Retinal pigment epithelial cell (primary cell): Measurements from ENCODE around the gene RNASE9.
"Not testable (repeated sequence)": the region's sequence is repeated elsewhere in the genome, so short reads cannot be mapped to it uniquely, and the experiment has no call there.

ENCODE experiments used
- DNase-seq: peaks from one replicate; pipeline ENCODE4 v3.0.0-alpha.2; 2010; ENCODE audit warnings: low read depth
- H3K4me3 ChIP-seq: 2 replicates; pipeline ENCODE4 v1.5.1; 2011; ENCODE audit warnings: mild to moderate bottlenecking, low read length, control low read depth, moderate library complexity
- TF ChIP-seq, protein P1 (sequence below): conservative IDR thresholded peaks from 2 replicates; pipeline ENCODE4 v1.5.1; 2011; ENCODE audit warnings: low read depth, low read length, control low read depth, inconsistent platforms

The RNASE9 gene

DNA sequence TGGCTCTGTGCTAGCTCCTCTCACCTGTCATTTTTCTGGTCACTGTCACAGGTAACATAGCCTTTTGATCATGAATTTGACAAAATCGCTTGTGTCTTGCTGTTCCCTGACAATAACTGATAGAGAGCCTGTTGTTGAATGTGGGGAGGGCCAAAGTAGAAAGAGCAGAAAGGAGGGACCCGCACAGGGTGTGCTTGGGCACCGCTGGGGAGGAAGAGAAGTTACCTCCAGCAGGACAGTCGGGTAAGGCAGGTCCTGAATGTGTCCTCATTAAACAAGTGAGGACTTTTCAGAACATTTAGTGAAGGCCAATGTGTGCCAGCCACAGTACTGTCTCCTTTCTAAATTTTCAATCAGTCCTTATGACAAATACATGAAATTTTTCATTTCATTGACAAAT, 30.4 kb upstream of the RNASE9 start, which contains the start of gene RNASE12:
TSS of gene RNASE12 (minus strand) at position 142 of the 400 bp plus-strand sequence. CDS start 653 bp downstream, outside the sequence.
- no peak within 1 kb of the TSS for H3K4me3 ChIP-seq
- DNase-seq, result no peak
- TF ChIP-seq, protein P1, sequence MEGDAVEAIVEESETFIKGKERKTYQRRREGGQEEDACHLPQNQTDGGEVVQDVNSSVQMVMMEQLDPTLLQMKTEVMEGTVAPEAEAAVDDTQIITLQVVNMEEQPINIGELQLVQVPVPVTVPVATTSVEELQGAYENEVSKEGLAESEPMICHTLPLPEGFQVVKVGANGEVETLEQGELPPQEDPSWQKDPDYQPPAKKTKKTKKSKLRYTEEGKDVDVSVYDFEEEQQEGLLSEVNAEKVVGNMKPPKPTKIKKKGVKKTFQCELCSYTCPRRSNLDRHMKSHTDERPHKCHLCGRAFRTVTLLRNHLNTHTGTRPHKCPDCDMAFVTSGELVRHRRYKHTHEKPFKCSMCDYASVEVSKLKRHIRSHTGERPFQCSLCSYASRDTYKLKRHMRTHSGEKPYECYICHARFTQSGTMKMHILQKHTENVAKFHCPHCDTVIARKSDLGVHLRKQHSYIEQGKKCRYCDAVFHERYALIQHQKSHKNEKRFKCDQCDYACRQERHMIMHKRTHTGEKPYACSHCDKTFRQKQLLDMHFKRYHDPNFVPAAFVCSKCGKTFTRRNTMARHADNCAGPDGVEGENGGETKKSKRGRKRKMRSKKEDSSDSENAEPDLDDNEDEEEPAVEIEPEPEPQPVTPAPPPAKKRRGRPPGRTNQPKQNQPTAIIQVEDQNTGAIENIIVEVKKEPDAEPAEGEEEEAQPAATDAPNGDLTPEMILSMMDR, result no peak

DNA sequence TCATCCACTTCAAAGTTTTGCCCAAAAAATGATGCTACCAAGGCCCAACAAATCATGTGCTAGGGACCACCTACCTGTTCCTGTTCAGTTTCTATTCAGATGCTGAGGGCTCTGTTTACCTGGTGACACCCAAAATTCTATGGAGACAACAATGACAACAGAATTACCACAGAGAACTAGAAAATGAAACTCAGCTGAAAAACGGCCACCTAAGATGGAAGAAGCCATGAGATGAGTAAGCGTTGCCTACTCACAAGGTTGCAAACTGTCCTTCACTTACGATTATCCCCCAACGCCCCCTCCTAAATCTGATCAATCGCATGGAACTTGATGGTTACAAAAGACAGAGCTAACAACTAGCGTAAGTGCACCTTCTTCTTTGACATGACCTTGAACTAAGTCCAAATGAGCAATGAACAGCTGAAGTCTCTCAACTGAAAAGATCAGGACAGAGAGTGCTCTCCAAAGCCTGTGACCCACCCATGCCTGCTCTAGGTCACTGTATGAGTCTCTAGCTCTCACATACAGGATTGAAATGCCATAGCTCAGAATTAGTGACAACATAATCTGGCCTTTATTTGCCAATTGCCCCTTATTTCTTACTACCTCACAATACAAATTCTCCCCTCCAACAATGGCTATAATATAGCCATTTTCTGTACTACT, 26.8 kb upstream of the RNASE9 start, which contains the start of gene RNASE11:
TSS of gene RNASE11 (minus strand) at position 513 of the 666 bp plus-strand sequence.
- TF ChIP-seq, protein P1, result no peak

DNA sequence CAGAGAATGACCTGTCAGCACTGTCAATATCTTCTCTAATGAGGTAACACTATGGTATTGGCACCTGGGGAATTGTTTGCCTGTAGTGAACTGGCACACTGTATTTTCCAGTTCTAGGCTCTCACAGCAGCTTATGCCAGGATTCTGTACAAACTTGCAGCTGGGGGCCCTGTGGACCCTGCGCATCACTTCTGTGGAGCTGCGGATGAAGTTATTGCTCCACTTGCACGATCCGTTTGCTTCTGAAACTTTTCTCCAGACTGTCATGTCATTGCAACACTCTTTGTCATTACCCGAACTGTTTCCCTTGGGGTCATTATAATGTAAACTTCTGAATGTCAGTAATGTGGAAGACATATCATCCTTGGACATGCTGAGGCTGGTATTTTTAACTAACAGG, 23.1 kb upstream of the RNASE9 start:
- no peak for DNase-seq
- TF ChIP-seq, protein P1, result no peak
- no peak overlapping the region for H3K4me3 ChIP-seq

More for the DNA sequence above, 26.8 kb upstream of the RNASE9 start, which contains the start of gene RNASE11:
- no peak for DNase-seq
- H3K4me3 ChIP-seq, result no peak within 1 kb of the TSS

- no peak for DNase-seq
- H3K4me3 ChIP-seq, result no peak overlapping the region
- TF ChIP-seq, protein P1, result no peak
Measured at GRCh38 chr14:20583142-20583541, 22.3 kb upstream of the RNASE9 start.

GRCh38 chr14:20580242-20580641, 19.4 kb upstream of the RNASE9 start:
- no peak overlapping the region for H3K4me3 ChIP-seq
- no peak for DNase-seq
- TF ChIP-seq, protein P1, result no peak

GRCh38 chr14:20578784-20579502, 18.1 kb upstream of the RNASE9 start:
- TF ChIP-seq, protein P1, result no peak
- H3K4me3 ChIP-seq, result no peak overlapping the region
- no peak for DNase-seq

- TF ChIP-seq, protein P1, result no peak
- no peak for DNase-seq
- H3K4me3 ChIP-seq, result no peak overlapping the region
Measured at GRCh38 chr14:20578325-20578724, 17.5 kb upstream of the RNASE9 start.

DNA sequence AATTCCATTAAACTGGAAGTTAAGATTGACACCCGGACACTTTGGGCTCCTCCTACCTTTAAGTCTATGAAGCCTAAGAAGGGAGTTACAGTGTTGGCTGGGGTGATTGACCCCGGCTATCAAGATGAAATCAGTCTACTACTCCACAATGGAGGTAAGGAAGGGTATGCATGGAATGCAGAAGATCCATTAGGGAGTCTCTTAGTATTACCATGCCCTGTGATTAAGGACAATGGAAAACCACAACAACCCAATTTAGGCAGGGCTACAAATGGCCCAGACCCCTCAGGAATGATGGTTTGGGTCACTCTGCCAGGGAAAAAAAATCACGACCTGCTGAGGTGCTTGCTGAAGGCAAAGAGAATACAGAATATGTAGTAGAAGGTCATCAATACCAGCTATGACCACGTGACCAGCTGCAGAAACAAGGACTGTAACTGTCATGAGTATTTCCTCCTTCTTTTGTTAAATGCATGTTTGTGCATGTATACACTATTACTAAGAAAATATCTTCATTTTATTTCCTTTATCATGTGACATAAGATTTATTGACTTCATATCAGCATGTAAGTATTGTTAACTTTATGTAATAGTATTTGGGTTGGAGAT, 11.6 kb upstream of the RNASE9 start:
- not testable (repeated sequence) for DNase-seq

DNA sequence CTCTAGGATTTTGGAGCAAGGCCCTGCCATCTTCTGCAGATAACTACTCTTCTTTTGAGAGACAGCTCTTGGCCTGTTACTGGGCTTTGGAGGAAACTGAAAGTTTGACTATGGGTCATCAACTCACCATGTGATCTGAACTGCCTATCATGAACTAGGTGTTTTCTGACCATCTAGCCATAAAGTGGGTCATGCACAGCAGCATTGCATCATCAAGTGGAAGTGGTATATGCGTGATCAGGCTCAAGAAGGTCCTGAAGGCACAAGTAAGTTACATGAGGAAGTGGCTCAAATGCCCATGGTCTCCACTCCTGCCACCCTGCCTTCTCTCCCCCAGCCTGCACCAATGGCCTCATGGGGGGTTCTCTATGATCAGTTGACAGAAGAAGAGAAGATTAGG, 9.9 kb upstream of the RNASE9 start:
- H3K4me3 ChIP-seq, DNase-seq: not testable (repeated sequence)

More for the DNA sequence above, 11.6 kb upstream of the RNASE9 start:
- H3K4me3 ChIP-seq, result not testable (repeated sequence)

DNA sequence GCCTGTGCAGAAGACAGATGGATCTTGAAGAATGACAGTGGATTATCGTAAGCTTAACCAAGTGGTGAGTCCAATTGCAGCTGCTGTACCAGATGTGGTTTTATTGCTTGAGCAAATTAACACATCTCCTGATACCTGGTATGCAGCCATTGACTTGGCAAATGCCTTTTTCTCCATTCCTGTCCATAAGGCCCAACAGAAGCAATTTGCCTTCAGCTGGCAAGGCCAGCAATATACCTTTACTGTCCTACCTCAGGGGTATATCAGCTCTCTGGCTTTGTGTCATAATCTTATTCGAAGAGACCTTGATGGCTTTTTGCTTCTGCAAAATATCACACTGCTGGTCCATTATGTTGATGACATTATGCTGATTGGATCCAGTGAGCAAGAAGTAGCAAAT, 9.0 kb upstream of the RNASE9 start:
- DNase-seq, H3K4me3 ChIP-seq: not testable (repeated sequence)
